Islet of Langerhans (tissue), 1 donor: Measurements from ENCODE around the gene CAGE1.
A peak's percentile ranks its signal among the peaks of the same experiment; 100 is the strongest.

Experiments used
- FAIRE-seq: peaks from one replicate; lab custom pipeline; 2011; peaks lifted over from hg19 to GRCh38; lab: Jason Lieb, UNC

The CAGE1 gene

DNA sequence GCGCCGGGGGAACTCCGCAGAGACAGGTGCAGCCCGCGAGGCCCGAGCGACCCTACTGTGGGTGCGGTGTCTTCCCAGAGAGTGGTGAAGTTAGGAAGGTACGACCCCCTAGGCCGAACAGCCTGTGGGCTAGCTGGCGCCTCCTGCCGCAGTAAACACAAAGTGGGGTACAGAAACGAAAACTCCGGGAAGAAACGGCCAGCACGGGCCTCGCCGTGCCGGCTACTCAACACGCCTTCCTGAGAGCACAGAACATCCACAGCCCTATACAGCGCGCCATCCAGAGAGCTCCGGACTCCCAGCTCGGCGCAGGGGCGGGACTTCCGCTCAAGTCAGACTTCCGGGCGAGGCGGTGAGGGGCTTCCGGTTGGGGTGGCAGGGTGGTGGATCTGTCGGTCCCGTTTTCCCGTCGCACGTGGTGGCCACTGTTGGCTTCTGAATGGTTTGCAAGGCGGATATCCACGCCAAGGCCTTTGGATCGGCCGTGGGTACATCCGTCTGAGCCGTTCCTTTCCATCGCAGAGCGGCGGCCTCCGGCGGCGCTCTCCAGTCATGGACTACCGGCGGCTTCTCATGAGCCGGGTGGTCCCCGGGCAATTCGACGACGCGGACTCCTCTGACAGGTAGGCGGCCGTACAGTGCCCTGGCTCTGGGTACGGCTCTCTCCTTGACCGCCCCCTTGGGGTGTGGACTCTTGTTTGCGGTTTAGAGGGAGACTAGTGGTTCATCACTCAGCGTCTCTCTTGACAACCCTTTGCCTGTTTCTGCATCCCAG is at the start of gene CAGE1, which contains the start of gene RIOK1:
CAGE1 (minus strand) TSS at position 292 of the 775 bp plus-strand sequence. CDS start 2,569 bp downstream, outside the sequence.
RIOK1 (plus strand) TSS at position 358 of the 775 bp plus-strand sequence; CDS start at position 553, 195 bp downstream.
- no peak for FAIRE-seq

DNA sequence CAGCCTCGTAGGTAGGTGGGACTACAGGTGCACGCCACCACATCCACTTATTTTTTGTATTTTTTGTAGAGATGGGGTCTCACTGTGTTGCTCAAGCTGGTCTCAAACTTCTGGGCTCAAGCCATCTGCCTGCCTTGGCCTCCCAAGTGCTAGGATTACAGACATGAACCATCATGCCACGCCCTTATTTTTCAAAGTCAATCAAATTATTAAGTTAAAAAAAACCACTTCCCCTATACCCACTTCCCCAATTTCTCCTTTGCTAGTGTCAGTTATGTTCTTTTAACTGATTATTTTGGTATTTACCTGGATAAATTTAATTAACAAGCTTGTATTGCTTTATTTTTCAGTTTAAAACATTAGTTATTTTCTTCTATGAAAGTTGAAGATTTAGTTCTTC is 49.7 kb upstream of the CAGE1 start:
- no peak for FAIRE-seq

GRCh38 chr6:7438011-7438410 is 48.5 kb upstream of the CAGE1 start:
- FAIRE-seq = no peak

- FAIRE-seq = no peak
These were observed 45.1 kb upstream of the CAGE1 start for GRCh38 chr6:7434672-7435071.

- no peak for FAIRE-seq
These were observed 43.6 kb upstream of the CAGE1 start for GRCh38 chr6:7433121-7433617.

GRCh38 chr6:7432391-7433120 is 43.0 kb upstream of the CAGE1 start:
- no peak for FAIRE-seq

GRCh38 chr6:7431674-7432390 is 42.3 kb upstream of the CAGE1 start:
- FAIRE-seq = no peak

DNA sequence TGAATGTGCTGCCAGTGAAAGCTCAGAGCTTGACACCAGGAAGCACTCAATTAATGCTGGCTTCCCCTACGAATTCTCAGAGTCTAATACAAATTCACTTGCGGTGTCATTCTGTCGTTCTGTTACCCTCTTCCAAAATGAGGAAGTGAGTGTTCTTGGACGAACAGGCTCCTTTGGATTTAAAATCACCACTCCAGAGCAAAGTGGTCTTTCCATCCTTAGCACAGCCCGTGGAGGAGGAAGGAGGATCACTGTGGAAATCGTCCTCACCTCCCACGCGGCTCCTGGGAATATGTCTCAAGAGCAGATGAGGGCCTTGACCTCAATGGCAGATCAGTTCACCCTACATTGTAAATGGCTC is 41.8 kb upstream of the CAGE1 start:
- FAIRE-seq = no peak

- no peak for FAIRE-seq
These were observed 37.1 kb upstream of the CAGE1 start for GRCh38 chr6:7426447-7427169.

DNA sequence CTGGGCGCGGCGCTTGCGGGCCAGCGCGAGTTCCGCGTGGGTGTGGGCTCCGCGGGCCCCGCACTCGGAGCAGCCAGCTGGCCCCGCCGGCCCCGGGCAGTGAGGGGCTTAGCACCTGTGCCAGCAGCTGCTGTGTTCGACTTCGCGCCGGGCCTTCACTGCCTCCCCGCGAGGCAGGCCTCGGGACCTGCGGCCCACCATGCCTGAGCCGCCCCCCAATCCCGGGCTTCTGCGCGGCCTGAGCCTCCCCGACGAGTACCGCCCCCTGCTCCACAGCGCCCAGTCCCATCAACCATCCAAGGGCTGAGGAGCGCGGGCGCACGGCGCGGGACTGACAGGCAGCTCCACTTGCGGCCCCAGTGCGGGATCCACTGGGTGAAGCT is 36.3 kb upstream of the CAGE1 start:
- FAIRE-seq = no peak

- peak; percentile 82 for FAIRE-seq
These were observed 35.6 kb upstream of the CAGE1 start for GRCh38 chr6:7424967-7425807.

DNA sequence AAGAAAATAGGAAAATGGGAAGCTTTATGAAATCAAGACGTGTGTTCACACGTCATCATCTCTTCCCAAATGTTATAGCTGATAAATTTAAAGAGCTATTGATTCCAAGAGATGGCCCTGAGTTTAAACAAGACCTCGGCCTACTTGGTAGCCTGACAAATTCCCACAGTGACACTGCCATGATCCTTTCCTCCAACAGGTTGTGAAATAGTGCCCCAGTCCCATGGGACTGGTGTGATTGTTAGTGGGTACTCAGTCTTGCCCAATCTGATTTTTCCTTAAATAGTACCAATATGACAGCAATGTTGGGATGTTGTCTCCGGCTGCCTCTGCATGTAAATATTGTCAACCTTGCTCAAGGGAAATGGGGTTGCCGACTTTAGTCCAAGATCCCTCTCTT is 34.5 kb upstream of the CAGE1 start:
- no peak for FAIRE-seq

DNA sequence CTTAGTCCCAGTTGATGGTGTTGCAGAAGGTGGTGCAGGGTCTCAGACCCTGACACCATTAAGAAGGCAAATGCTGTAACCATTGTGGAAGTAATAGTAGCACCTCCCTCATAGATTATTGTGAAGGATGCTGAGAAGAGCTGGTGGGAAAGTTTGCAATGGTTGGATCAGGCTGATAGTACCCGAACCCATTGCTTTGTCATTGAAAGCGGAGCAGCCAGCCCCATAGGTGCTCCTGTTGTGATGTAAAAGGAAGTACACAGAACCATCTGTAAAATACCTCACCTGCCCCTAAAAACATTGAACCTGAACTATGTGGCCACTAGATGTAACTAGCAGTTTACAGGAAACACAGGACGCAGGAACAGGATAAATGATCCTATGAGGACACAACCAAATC is 31.5 kb upstream of the CAGE1 start:
- FAIRE-seq = no peak

GRCh38 chr6:7419065-7419464 is 29.5 kb upstream of the CAGE1 start:
- no peak for FAIRE-seq

DNA sequence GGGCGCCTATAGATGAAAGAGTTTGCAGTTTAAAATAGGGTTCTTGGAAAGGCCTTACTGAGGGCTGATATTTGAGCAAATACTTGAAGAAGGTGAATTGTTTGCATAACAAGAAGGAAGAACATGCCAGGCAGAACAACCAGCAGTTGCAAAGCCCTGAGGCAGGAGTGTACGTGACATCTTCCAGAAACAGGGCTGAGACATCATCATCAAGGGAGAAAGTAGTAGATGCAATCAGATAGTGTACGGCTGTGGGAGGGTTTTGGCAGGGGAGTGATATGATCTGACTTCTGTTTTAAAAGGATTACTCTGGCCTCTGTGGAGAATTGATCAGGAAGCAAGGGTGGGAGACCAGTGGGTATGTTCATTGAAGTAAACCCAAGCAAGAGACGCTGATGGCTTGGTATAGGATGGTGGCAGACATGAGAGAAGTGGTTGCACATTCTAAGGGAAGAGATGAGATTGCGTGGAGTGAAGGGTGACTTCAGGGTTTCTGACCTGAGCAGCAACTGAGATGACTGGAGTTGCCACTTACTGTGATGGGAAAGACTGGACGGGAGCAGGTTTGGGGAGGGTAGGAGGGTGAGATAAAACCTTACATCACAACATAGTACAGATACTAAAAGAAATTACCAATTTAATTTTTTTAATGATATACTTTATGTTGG is 28.8 kb upstream of the CAGE1 start:
- FAIRE-seq = no peak

GRCh38 chr6:7417684-7418083 is 28.1 kb upstream of the CAGE1 start:
- no peak for FAIRE-seq

DNA sequence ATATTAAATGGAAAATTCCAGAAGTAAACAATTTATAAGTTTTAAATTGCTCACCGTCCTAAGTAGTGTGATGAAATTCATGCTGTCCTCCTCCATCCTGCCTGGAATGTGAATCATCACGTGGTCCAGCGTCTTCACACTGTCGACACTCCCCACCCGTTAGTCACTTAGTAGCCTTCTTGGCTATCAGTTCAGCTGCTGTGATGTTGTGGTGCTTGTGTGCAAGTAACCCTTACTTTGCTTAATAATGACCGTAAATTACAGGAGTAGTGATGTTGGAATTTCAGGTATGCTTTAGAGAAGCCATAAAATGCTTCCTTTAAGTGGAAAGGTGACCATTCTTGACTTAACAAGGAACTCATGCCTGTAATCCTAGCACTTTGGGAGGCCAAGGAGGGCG is 25.3 kb upstream of the CAGE1 start:
- FAIRE-seq = no peak

- peak; percentile 65 for FAIRE-seq
These were observed 23.7 kb upstream of the CAGE1 start for GRCh38 chr6:7413151-7413823.

GRCh38 chr6:7411328-7411727 is 21.8 kb upstream of the CAGE1 start:
- no peak for FAIRE-seq

DNA sequence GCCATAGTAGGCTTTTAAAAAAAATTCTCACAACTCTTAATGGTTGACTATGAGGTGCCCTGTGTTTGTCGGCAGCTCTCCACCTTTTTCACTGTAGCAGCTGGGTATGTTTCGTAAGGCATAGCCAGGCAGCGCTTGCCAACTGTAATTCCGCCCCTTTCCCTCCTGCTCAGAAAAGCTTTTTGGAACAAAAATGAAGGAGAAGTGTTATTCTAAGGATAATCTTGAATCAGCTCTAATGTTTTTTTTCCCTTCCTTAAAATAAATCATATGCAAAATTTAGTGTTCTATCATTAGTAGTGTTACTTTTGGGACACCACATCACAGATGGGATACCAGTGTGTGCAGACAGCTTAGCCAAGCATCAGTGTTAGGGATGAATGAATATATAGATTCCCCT is 21.3 kb upstream of the CAGE1 start:
- FAIRE-seq = no peak
